Endothelial cell of umbilical vein (primary cell): Measurements from ENCODE around the gene DNTT. TPM values are rescaled to one million over a fixed set of nuclear protein-coding genes. Genes with fewer than 3 reads are reported as not detected.

Experiments used
- BruUV-seq: library from RNA; stranded (reverse); fragments of 400-500 nt; replicated peaks from 2 replicates; lab custom pipeline; 2021; lab: Mats Ljungman, UMichigan
- CTCF ChIA-PET: fragments of 300-600, 350-600 bp; sonication (Branson Sonifier 250); formaldehyde crosslinking; loops from one replicate; lab custom pipeline; 2021; ENCODE audit warnings: antibody characterized with exemption, inconsistent platforms; lab: Charles Lee
- POLR2A ChIA-PET: fragments of 300-600, 350-600 bp; sonication (Branson Sonifier 250); formaldehyde crosslinking; loops from one replicate; lab custom pipeline; 2021; ENCODE audit warnings: antibody characterized with exemption, inconsistent platforms; lab: Charles Lee
- DNase-seq: peaks from one replicate; pipeline ENCODE4 v3.0.0-alpha.2; 2011; ENCODE audit warnings: low read depth, low spot score
- FAIRE-seq: peaks from 2 replicates; lab custom pipeline; 2011; peaks lifted over from hg19 to GRCh38; lab: Jason Lieb, UNC
- H2AFZ ChIP-seq: 2 replicates; pipeline ENCODE4 v1.6.0; 2012; ENCODE audit warnings: low read depth, low read length, control low read depth, inconsistent platforms
- H3K27ac ChIP-seq: 2 replicates; pipeline ENCODE4 v1.5.1; 2011; ENCODE audit warnings: low read depth, mild to moderate bottlenecking, control low read depth, low read length, moderate library complexity; ENCODE audit not compliant: insufficient read depth
- H3K27me3 ChIP-seq, 2 experiments: 2 replicates each; pipeline versions ENCODE4 v1.6.0 to v1.6.1; 2011; ENCODE audit warnings: low read length in 2 of 2, mixed read lengths in 1 of 2; ENCODE audit not compliant: control insufficient read depth in 2 of 2, insufficient read depth in 2 of 2
- H3K36me3 ChIP-seq, 2 experiments: 2 replicates in 1 of 2; 3 replicates in 1 of 2; pipeline ENCODE4 v1.5.1; 2011; ENCODE audit warnings: low read length in 2 of 2, mild to moderate bottlenecking in 1 of 2, moderate library complexity in 1 of 2; ENCODE audit not compliant: control insufficient read depth in 2 of 2, insufficient read depth in 2 of 2; ENCODE audit errors: extremely low read depth in 1 of 2
- H3K4me1 ChIP-seq: 3 replicates; pipeline ENCODE4 v1.5.1; 2011; ENCODE audit warnings: mild to moderate bottlenecking, low read length; ENCODE audit not compliant: control insufficient read depth, insufficient read depth; ENCODE audit errors: extremely low read depth
- H3K4me2 ChIP-seq: 2 replicates; pipeline ENCODE4 v1.6.1; 2011; ENCODE audit warnings: low read length, control low read depth, mixed read lengths; ENCODE audit not compliant: insufficient read depth
- H3K4me3 ChIP-seq, 3 experiments: fragments of 200-600 bp in 1 of 3; sonication (generic), shearing (Covaris generic) in 1 of 3; replicated peaks in 1 of 3; 2 replicates each; pipeline ENCODE4 v1.5.1; 2011 to 2016; ENCODE audit warnings: control low read depth in 3 of 3, low read length in 3 of 3, mild to moderate bottlenecking in 2 of 3, inconsistent platforms in 1 of 3, low read depth in 1 of 3, moderate library complexity in 1 of 3; ENCODE audit not compliant: insufficient read depth in 1 of 3
- H3K79me2 ChIP-seq: 2 replicates; pipeline ENCODE4 v1.6.0; 2012; ENCODE audit warnings: low read length, inconsistent platforms; ENCODE audit not compliant: control insufficient read depth, insufficient read depth
- H3K9ac ChIP-seq: replicated peaks from 2 replicates; pipeline ENCODE3; 2011; ENCODE audit warnings: low read length, control low read depth; ENCODE audit not compliant: insufficient read depth; ENCODE audit errors: extremely low read depth
- H3K9me1 ChIP-seq: replicated peaks from 3 replicates; pipeline ENCODE4 v1.6.0; 2011; ENCODE audit warnings: mild to moderate bottlenecking, low read length; ENCODE audit not compliant: control insufficient read depth, insufficient read depth; ENCODE audit errors: extremely low read depth
- H3K9me3 ChIP-seq: replicated peaks from 2 replicates; pipeline ENCODE4 v1.5.1; 2012; ENCODE audit warnings: low read length, inconsistent platforms; ENCODE audit not compliant: control insufficient read depth, insufficient read depth
- H4K20me1 ChIP-seq: replicated peaks from 2 replicates; pipeline ENCODE3; 2011; ENCODE audit warnings: mild to moderate bottlenecking, low read length; ENCODE audit not compliant: control insufficient read depth, insufficient read depth; ENCODE audit errors: extremely low read depth
- EZH2 ChIP-seq: IDR thresholded peaks from 2 replicates; pipeline ENCODE4 v1.6.1; 2012; ENCODE audit warnings: borderline replicate concordance, low read depth, mild to moderate bottlenecking, moderate library complexity, low read length, inconsistent platforms; ENCODE audit not compliant: severe bottlenecking
- FOS ChIP-seq: IDR thresholded peaks from 2 replicates; pipeline ENCODE4 v1.6.1; 2011; ENCODE audit warnings: mild to moderate bottlenecking, low read length, moderate library complexity, borderline replicate concordance; ENCODE audit not compliant: insufficient read depth
- GATA2 ChIP-seq: IDR thresholded peaks from 2 replicates; pipeline ENCODE4 v1.7.0; 2011; ENCODE audit warnings: low read depth, mild to moderate bottlenecking, moderate library complexity, mixed read lengths, low read length; ENCODE audit not compliant: insufficient read length, insufficient read depth
- JUN ChIP-seq: IDR thresholded peaks from 2 replicates; pipeline ENCODE4 v1.6.1; 2011; ENCODE audit warnings: borderline replicate concordance, low read depth; ENCODE audit not compliant: insufficient read length, insufficient read depth
- MAX ChIP-seq: IDR thresholded peaks from 2 replicates; pipeline ENCODE4 v1.6.1; 2011; ENCODE audit not compliant: insufficient read depth, insufficient read length
- MYC ChIP-seq: IDR thresholded peaks from one replicate; pipeline ENCODE4 v1.6.1; 2011; ENCODE audit warnings: mild to moderate bottlenecking, low read depth, low read length
- POLR2A ChIP-seq: IDR thresholded peaks from 2 replicates; pipeline ENCODE4 v1.6.1; 2012; ENCODE audit warnings: low read depth, mild to moderate bottlenecking, control low read depth, low read length
- POLR2AphosphoS5 ChIP-seq: IDR thresholded peaks from 2 replicates; pipeline ENCODE4 v1.6.1; 2012; ENCODE audit warnings: low read depth, mild to moderate bottlenecking, control low read depth, low read length, moderate library complexity; ENCODE audit not compliant: insufficient read depth
- dilution Hi-C: fragments of 300-500 bp; cut with MboI; formaldehyde crosslinking; loops from one replicate; pipeline ENCODE4 v1.15.0; 2019; ENCODE audit warnings: low sequenced_read_pairs; ENCODE audit not compliant: extremely low pct_ligation_motif_present
- intact Hi-C: fragments of 100-400 bp; cut with micrococcal nuclease; formaldehyde crosslinking; loops from one replicate; pipeline ENCODE4 v1.10.0; 2022
- polyA plus RNA-seq, 4 experiments: library from polyadenylated mRNA; depleted of rRNA in 3 of 4; stranded (reverse) in 3 of 4; unstranded in 1 of 4; fragments of >200 nt; gene quantifications; 2 replicates each; pipeline versions ENCODE4 v1.2.1 to v1.2.3, GENCODE V29; 2011 to 2012; ENCODE audit warnings: missing spikeins in 1 of 4
- total RNA-seq: library from RNA; stranded (reverse); gene quantifications from 2 replicates; pipeline ENCODE4 v1.2.3, GENCODE V29; 2021
- TF ChIP-seq, protein P1 (sequence below), 2 donors: IDR thresholded peaks; 1 replicate in 1 of 2; 2 replicates in 1 of 2; pipeline ENCODE4 v1.5.1; 2011; ENCODE audit warnings: low read length in 2 of 2, mild to moderate bottlenecking in 2 of 2, moderate library complexity in 2 of 2, control low read depth in 1 of 2, inconsistent platforms in 1 of 2, low read depth in 1 of 2; ENCODE audit not compliant: insufficient read depth in 1 of 2; ENCODE audit errors: extremely low read depth in 1 of 2

The DNTT gene
- total and polyA plus RNA-seq, 2 donors (not counting 3 experiments of a cell fraction or from before 2014, with no cell fraction given): not detected

DNA sequence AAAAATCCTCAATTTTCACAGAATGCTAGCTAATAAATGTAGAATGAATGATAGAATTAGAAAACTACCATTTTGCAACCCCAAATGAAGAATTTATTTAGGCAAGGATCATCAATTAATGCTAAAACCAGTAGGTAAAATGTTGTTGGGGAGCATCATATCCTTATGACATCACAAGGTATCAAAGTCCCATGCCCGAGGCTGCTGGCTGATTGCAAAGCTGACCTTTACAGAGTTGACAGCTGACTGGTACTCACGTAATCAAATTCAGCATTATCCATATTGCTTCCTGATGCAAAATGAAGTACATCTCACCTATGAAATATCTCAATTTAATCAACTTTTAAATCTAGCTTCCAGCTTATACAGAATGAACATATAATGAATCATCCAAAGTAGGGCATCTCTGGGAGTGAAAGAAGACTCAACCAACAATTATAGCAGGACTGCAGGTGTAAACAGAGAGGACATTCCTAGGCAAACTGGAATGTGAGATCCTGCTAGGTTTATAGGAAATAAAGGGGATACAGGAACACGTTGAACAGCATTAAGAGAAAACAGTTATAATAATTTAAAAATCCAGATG, 22.7 kb upstream of the DNTT start:
- CTCF ChIA-PET: interaction anchor here (1.9 kb wide), 1 partner anchor 52 kb away, joined by 6 read pairs; no protein-coding TSS in a partner anchor
- Histone ChIP-seq H3K9ac (no peak overlapping the region), H3K27me3 (no peaks in the 10 kb centered on the region), H3K4me3 (no peak overlapping the region), H3K79me2 (no peaks in the 10 kb centered on the region), H4K20me1 (no peaks in the 10 kb centered on the region), H3K9me3 (no peaks in the 10 kb centered on the region), H3K4me2 (no peak overlapping the region), H3K9me1 (no peaks in the 10 kb centered on the region), H3K36me3 (no peaks in the 10 kb centered on the region), H3K27ac (no peak overlapping the region), H2AFZ (no peak overlapping the region), H3K4me1 (no peaks in the 10 kb centered on the region)
- TF ChIP-seq JUN: no peak
- no peak for TF ChIP-seq MAX
- no peak for TF ChIP-seq FOS
- no peak for TF ChIP-seq EZH2
- TF ChIP-seq, protein P1, sequence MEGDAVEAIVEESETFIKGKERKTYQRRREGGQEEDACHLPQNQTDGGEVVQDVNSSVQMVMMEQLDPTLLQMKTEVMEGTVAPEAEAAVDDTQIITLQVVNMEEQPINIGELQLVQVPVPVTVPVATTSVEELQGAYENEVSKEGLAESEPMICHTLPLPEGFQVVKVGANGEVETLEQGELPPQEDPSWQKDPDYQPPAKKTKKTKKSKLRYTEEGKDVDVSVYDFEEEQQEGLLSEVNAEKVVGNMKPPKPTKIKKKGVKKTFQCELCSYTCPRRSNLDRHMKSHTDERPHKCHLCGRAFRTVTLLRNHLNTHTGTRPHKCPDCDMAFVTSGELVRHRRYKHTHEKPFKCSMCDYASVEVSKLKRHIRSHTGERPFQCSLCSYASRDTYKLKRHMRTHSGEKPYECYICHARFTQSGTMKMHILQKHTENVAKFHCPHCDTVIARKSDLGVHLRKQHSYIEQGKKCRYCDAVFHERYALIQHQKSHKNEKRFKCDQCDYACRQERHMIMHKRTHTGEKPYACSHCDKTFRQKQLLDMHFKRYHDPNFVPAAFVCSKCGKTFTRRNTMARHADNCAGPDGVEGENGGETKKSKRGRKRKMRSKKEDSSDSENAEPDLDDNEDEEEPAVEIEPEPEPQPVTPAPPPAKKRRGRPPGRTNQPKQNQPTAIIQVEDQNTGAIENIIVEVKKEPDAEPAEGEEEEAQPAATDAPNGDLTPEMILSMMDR (IDR thresholded peaks at IDR 0.05; ENCODE audit: extremely low read depth in 1 of 2, insufficient read depth in 1 of 2, low read depth in 1 of 2, low read length in 2 of 2): no peak
- TF ChIP-seq POLR2AphosphoS5: no peak
- TF ChIP-seq POLR2A: no peak
- TF ChIP-seq MYC: no peak
- no peak for TF ChIP-seq GATA2
- dilution Hi-C loops (no loop called here), intact Hi-C loops (no loop called here)
- DNase-seq (no peak), FAIRE-seq (no peak)
- BruUV-seq: no TSS peak
- POLR2A ChIA-PET: no interaction called here
